Fibroblast of the conjunctiva (primary cell): Measurements from ENCODE around the gene SH3BGRL3.
A peak's percentile ranks its signal among the peaks of the same experiment; 100 is the strongest.
"Not testable (repeated sequence)": the region's sequence is repeated elsewhere in the genome, so short reads cannot be mapped to it uniquely, and the experiment has no call there.

Experiments
- DNase-seq: peaks from one replicate; pipeline ENCODE4 v3.0.0-alpha.2; 2010; ENCODE audit warnings: low read depth

SH3BGRL3 gene

DNA sequence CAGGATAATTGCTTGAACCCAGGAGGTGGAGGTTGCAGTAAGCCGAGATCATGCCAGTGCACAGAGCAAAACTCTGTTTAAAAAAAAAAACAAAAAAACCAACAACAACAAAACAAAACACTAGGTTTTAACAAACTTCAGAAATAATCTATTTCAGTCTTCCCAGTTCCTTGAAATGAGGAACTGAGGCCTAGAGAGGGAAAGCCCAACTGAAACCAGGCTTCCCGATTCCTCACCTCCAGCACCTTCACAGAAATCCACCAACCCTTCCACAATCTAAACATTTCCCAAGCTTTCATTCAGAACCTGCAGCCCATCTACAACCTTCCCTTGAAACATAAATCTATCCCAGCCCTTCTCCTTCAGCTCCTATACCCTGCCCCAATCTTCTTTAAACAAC lies 37.3 kb downstream of the SH3BGRL3 start:
- no peak for DNase-seq

GRCh38 chr1:26317612-26318337 lies 37.9 kb downstream of the SH3BGRL3 start, which contains the start of gene CD52:
Gene CD52, plus strand, starts transcription at chr1:26317958. Its CDS starts 60 bp downstream, at chr1:26318018.
- DNase-seq, result no peak

- no peak for DNase-seq
Observed at GRCh38 chr1:26318338-26319064, 38.6 kb downstream of the SH3BGRL3 start.

DNA sequence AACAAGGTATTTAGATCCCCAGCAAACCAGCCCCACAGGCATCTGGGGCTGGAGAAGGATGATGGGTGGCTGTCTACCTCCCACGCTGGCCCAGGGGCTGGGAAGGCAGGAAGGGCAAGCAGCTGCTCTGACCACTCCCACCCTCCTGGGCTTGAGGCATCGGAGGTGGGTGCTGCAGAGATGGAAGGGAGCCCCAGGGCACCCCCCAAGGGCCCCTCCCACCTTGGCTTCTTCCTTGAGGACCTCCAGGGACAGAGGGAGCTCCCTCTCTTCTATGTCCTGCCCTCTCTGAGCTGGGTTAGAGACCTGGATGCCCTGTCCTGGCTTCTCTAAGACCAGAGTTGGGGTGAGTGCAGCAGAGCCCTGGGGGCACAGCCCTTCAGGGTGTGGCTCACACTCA lies 41.0 kb downstream of the SH3BGRL3 start:
- DNase-seq, result no peak

DNA sequence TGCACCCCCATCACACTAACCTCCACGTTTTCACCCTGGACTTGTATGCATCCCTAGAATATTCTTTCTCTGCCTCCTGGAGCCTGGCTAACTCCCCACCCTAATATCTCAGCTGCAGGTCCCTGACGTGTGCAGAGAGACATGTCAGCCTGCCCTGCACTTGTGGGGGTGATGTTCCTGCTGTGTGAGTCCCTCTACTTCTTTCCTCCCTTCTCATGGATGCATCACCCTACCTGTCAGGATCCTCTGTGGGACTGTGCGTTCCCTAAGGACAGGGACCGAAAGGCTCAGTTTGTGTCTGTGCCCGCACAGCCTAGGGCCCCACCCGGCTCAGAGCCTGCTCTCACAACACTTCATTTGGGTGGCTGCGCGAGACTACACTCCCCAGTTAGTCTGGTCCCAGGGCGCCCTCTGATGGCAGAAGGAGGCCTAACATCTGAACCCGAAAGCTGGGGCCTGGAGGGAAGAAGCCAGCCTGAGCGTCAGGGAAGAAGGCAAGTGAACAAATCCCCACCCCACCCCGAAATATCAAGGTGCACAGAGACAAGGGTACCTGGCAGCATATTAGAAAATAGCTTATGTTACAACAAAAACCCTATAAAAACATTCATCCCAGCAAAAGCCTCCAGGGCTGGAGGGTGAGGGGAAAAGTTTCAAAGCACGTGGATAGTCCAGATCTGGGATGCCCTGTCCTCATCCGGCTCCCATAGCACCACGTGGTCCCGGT lies 41.6 kb downstream of the SH3BGRL3 start:
- peak; percentile 75 for DNase-seq

GRCh38 chr1:26322042-26322331 lies 42.1 kb downstream of the SH3BGRL3 start:
- DNase-seq, result no peak

DNA sequence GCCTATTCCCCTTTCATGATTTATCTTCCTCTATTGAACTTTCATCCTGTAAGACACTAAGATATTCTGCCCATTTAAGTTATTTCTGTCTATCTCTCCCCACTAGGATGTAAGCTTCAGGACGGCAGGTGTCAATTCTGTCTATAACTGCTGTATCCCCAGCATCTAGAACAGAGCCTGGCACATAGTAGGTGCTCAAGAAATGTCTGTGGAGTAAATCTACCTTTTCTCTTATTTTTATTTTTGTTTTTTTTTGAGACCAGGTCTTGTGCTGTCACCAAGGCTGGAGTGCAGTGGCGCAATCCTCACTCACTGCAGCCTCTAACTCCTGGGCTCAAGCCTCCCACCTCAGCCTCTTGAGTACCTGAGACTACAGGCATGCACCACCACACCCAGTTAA lies 43.5 kb downstream of the SH3BGRL3 start:
- no peak for DNase-seq

- no peak for DNase-seq
Observed at GRCh38 chr1:26324550-26324949, 44.7 kb downstream of the SH3BGRL3 start.

GRCh38 chr1:26327956-26328362 lies 48.1 kb downstream of the SH3BGRL3 start:
- DNase-seq, result no peak

- no peak for DNase-seq
Observed at GRCh38 chr1:26328597-26328996, 48.7 kb downstream of the SH3BGRL3 start.

DNA sequence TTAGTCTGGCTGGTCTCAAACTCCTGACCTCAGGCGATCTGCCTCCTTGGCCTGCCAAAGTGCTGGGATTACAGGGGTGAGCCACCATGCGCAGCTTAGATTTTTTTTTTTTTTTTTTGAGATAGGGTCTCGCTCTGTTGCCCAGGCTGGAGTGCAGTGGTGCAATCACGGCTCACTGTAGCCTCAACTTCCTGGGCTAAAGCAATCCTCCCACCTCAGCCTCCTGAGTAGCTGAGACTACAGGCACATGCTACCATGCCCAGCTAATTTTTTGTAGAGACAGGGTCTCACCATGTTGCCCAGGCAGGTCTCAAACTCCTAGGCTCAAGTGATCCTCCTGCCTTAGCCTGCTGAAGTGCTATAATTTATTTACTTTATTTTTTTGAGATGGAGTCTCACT lies 49.5 kb downstream of the SH3BGRL3 start:
- DNase-seq, result not testable (repeated sequence)

DNA sequence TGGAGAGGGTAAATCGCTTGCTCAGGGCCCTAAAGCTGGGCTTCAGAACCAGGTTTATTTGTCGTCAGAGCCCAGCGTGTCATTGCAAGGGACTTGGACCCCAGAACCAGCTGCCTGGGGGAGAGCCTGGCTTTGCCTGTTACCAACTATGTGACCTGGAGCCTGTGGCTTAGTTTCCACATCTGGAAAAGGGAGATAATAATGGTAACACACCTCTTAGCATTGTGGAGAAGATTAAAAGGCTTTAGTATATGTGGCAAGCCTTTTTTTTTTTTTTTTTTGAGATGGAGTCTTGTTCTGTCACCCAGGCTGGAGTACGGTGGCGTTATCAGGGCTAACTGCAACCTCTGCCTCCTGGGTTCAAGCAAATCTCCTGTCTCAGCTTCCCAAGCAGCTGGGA lies 50.4 kb downstream of the SH3BGRL3 start:
- no peak for DNase-seq
